GM18861 (cell line): ENCODE results near the gene DRGX.

ENCODE experiments used
- ATAC-seq: cut with Tn5 transposase; IDR thresholded peaks from one replicate; pipeline ENCODE4 v1.9.1; 2021; ENCODE audit not compliant: unreplicated experiment

DRGX gene

DNA sequence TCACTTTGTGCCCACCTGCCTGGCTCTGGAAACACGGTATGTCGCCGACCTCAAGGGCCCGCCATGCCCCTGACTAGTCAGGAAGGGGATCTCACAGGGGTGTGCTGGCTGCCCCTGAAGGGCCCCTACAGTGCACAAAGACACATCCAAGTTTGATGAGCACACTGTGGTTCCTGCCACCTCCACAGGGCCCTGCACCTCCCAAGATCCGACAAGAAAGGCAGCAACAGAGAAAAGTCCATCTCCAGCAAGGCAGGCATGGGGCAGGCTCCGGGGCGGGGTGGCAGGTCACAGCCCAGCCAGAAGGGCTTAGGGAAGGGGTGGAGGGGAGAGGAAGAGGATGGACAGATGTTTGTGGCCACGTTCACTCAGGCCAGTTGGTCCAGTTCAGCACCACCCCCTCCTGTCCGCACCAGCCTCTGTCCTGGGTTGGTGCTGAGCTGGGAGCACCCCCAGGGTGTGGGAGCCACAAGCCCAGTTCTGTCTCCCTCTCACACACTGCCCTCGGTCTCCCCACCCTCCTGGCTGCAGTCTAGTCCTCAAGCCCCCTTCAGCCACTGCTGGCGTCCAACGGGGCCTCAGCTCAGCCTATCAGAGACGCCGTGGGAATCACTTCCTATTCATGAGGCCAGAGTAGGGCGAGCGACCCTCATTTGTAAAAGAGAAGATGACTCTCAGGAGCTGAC, 11.5 kb downstream of the DRGX start:
- no peak for ATAC-seq

DNA sequence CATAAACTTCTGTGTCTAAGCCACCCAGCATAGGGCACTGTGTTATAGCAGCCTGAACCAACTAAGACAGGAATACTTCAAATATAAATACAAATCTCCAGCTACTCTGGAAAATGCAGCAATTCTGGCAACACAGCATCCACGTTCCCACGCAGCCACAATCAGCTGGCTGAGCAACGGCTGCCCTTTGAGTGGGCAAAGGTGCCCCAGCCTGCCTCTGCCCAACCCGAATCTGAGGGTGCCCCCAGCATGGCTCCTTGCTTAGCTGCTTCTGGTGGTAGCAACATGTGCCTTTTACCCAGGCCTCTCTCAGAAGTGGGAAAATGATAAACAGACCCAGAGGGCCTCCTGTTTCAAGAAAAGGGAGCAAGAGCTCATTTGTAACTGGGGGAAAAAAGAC, 12.0 kb downstream of the DRGX start:
- no peak for ATAC-seq

DNA sequence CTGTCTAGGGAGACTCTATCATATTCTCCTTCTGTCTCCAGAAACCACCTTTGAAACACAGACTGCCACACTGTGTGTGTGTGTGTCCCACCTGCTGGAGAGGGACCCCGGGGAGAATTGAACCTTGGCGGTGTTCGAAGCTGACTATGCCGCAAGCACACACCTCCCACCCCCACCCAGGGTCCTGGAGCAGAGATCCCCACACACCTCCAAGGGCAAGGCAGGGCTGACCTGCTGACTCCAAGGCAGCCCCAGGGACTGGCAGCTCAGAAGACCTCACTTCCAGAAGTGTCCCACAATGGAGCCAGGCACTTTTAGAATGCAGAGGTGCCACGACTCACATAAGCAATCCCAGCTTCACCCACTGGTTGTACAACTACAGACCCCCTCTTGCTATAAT, 13.1 kb downstream of the DRGX start:
- ATAC-seq, result no peak

DNA sequence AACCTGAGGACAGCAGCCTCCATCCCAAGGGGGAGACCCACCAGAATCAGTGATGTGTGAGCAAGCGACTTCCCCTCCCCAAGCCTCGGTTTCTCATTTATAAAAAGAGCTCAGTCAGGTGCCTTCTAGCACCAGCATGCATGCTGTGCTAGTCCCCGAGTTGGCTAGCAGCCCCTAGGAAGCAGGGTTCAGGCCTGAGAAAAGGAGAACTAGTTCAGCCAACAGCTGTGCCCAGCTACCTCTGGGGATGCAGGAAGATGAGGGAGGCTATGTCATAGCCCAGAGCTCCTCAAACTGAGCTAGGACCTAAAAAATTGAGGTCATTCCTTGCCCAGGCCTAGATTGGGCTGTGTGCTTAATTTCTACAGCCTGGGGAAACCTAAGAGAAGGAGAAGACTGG, 13.7 kb downstream of the DRGX start:
- no peak for ATAC-seq

DNA sequence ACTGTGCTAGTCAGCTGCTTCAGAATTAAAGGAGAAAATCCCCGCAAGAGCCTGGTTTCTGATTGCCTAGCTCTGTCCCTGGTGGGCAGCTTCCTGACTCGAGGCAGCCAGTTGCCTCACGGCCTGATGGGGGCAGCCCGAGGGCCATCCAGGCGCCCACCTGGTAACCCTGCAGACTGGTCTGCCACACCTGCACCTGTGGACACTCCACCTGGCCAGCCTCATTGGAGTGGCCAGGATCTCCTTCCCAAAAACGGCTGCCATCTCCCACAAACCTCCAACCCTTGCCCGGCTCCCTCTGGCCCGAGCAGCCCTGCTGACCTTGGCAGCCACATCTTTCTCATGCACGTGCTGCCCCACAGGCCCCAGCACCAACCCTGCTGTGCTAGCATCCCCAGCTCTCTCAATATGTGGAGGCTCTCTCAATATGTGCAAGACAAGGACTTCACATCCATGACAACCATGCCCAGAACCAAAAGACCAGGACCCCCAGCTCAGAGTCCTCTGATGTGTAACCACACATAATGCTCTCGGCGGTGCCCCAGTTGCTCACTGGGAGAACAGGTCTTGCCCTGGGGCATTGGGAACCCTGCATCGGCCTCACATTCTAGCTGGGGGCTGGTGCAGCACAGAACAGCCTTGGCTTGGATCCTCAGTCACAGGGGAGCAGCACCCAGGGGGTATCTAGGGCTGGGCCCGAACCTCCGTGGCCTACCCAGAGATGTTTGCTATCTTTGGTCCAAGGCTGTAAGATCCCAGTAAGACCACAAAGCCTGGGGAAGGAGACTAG, 14.6 kb downstream of the DRGX start:
- no peak for ATAC-seq

DNA sequence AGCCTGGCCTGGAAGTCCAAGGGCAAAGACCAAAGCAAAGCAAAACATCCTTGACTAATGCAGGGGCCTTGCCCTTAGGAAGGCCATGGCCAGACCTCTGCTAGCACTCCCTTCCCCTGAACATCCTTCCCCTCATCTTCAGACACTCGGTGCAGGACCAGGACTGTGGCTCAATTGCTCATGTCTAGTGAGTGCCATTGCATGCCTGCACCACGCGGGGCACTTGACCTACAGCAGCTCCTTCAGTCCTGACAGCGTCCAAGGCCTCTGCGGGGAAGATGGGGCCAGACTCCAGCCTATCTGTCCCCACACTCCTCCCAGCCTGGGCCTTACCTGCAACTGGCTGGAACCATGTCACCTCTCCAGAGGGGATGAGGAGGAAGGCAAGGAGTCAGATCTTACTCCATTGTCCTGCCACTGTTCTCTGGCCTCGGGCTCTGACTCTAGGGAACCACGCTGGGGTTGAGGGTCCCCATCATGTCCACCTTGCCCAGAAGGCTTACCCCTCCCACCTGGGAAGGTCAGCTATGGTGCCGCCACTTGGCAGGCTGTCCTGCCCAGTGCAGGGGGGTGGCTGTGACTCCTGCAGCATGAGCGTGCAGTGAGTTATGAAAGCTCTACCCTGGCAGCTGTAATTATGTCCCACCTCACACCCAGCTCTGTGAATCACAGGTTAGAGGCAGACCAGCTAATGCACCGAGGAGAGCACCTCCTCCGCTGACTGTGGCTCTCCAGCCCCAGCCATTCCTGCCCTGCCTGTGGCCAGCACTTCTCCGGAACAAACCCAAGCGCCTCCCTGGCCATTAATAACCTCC, 16.1 kb downstream of the DRGX start:
- no peak for ATAC-seq

DNA sequence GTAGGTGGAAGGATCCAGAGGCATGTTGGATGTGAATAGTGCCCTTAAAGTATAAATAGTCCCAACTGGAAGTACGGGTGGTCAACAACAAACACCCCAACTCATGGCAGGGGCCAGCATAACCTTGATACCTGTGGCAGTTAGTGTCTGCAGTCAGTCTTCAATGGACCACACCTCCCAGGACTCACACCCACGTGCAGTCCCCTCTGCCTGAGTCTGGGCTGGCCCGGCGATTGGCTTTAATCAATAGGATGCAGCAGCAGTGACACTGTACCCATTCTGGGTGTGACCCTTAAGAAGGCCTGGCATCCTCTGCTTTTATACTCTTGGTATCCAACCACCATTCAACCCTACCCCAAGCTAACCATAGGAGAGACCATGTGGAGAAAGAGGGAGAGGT, 18.6 kb downstream of the DRGX start:
- ATAC-seq, result no peak

DNA sequence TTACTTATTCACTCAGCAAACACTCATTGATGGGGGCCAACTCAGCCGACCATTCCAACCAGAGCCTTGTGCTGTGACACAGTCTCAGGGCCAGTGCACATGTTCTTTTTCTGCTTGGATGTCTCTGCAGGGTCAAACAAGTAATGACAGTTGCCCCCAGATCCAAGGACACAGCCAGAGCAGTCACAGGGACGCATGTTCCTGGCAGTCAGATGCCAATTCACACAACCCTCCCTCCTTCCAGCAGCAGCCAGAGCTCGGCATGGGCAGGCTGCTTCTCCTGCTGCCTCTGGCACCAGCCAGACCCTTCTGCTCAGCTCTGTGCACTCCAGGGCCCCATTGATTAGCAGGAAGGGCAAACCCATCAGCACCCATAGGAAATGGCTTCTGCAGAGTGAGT, 20.3 kb downstream of the DRGX start:
- ATAC-seq, result no peak

DNA sequence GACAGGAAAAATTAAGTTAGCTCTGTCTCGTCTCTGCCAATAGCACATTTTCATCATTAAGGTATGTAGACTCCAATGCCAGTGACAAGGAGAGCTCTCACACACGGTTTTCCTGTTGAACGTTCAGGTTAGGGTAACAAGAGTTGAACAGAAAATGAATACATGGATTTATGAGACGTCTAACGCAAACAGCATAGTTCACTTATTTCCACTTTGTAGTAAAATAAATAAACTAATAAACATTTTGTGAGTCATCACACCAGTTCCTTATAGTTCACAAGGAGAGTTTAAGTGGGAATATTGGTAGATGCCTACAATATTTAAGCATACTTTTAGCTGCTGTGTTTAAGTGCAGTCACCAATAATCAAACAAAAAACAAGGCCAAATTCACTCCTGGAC, 21.1 kb downstream of the DRGX start:
- ATAC-seq, result no peak

DNA sequence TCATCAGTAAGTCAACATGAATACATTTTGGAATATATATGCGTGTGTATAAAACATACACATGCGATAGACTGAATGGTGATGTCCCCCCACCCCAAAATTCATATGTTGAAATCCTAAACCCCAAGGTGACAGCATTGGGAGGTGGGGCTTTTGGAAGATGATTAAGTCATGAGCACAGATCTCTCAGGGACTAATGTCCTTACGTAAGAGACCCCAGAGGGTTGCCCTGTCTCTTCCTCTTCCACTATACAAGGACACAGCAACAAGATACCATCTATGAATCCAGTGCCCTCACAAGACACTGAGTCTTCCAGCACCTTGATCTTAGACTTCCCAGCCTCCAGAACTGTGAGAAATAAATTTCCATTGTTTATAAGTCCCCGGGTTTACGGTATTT, 22.5 kb downstream of the DRGX start:
- no peak for ATAC-seq

DNA sequence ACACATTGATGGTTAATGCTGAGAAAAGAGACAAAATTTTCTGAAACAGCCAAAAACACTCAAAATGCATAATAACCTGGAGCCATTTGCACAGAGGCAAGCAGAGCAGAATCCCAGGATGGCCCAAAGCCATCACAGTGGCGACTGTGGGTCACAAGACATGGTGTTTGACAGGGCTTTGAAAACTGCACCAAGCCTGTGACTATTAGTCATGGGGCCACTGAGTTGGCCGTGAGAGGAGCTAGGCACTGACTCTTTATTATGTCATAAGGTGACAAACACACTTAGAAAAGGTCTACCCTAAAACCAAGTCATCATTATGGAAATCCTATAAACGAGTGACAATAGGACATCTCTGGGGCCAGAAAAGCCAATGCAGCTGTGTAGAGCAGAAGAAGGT, 23.9 kb downstream of the DRGX start:
- no peak for ATAC-seq

DNA sequence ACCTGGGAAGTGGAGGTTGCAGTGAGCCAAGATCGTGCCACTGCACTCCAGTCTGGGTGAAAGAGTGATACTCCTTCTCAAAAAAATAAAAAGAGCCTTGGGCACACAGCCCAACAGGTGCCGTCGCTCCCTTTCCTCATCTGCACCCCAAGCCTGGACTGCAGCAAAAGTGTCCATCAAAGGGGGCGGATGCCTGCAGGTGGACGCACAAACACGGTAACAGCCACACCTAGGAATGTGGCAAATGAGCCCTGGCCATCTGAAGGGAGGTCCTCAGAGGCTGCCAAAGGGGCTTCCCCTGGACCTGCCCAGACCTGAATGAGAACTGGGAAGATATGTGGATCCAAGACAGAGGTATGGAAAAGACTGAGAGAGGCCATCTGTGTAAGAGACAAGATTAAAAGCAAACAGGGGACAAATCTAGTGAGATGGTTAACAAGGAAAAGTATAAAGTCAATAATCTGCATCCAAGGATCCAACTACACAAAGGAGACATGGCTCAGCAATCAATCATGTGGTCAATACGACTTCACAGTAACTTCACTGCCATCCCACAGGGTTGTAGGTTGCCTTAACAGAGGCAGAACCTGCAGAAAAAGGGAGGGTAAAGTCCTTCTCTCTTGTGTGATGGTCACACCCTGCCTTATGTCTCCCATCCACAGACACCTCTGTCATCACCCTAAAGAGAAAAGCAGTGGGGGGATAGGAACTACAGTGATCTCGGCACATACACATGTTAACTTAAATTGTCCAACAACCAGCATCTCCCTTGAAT, 25.4 kb downstream of the DRGX start:
- ATAC-seq, result no peak

DNA sequence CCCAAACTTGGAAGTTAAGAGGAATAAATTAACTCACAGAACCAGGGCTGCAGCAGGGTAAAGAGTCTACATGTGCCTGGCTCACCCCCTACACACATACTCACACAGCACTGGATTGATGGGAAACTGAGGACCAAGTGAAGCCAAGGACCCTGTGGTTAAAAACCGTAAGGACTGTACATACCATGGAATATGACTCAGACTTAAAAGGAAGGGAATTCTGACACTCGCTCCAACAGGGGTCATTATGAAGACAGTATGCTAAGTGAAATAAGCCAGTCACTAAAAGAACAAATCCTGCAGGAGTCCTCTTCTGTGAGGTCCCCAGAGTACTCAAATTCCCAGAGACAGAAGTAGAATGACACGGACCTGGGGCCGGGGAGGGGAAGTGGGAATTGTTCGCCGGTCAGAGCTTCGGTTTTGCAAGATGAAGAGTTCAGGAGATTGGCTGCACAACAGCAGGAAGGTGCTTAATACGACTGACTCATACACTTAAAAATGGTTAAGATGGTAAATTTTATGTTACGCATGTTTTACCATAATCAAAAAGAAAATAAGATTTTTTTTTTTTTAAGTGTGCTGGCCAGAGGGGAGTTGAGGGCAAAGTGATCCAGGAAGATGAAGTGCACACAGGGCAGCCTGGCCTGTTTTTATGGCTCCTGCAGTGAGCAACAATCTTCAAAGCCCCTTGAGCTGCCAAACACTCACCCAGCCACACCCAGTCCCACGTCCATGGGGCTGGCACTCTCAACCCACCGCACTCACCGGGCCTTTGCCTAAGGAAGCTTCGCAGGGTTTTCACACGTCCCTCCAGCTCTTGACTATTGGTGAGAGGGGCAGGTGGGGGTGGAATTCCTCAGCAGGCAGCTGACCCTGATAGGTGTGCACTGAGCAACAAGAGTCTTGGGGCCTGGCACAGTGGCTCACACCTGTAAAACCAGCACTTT, 26.4 kb downstream of the DRGX start:
- no peak for ATAC-seq

DNA sequence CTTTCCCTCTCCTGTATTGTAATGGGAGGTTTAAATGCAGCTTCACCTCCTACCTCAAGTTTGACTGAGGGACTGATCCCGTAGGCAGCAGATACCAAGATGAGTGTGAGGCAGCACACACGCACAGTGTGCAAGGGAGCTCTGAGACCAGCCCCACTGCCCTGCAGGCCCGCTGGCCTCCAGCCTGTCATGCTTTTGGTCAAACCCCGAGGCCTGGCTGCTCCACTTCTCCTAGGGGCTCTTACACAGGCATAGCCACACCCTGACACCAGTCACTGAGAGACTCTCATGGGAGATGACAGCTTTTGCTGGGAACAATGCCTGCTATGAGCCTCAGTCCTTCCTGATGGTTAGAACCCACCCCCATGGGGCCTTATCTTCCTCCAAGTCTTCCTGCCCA, 27.6 kb downstream of the DRGX start:
- ATAC-seq, result no peak

DNA sequence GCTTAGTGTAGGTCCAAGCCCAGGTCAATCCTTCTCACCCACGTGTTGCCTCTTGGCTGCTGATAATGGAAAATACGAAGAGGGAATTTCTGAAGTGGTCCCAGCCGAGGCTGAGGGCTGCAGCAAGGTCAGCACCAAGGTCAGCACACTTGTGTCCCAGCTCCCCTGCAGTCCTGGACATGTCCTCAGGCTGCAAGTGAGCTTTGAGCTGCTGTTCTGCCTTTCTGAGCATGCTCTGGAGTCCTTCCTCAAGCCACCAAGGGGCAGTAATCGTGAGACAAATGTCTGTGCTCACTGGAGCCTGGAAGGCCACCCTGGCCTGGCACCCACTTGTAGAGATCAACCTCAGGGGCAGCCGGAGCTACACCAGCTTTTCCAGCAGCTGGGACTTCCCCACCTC, 28.3 kb downstream of the DRGX start:
- ATAC-seq, result no peak

DNA sequence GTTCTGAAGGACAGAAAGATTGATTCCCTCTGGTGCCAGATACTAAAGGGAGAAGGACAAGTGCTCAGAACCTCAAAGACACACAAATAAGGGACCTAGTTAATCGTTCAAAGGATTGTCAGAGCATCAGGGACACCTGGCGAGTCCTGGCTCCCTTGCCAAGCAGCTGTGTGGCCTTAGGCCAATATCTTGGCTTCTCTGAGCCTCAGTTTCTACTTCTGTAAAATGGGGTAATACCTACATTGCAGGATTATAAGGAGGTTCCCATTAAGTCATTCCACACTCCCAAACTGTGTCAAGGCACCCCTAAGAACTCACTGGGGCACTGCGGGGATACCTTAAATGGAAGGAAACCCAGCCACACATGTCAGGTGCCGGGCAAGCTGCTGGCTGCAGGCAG, 29.4 kb downstream of the DRGX start:
- ATAC-seq, result no peak

DNA sequence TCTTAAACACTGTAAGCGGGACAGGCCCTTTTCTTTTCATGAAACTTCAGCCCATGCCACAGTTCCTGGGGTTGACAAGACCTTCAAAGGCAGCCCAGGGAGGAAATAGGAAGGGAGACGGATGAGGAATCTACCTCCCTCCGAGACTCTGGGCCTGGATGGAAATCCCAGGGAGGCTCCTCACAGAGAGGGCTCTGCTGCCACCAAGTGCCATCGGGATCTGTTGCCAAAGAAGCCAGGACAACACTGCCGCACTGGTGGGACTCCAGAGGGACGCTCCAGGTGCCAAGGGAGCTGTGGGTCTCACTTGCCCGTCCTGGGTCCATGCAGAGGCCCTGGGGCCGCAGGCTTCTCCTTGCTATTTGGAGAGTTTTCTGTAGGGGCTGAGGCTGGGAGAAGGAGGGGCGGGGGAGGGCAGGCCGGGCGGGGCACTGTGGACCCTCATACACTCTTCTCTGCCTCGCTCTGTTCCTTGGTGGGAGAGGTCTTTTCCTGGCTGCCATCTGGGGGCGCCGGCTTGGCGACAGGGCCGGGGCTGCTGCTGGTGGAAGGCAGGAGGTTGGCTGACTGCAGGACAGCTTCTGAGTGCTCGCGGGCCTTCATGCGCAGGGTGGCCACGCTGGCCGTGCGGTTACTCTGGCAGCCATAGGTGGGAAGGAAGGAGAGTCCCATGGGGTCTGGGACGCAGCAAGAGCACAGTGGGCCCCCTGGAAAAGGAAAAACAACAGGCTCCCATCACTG, 30.0 kb downstream of the DRGX start:
- no peak for ATAC-seq

DNA sequence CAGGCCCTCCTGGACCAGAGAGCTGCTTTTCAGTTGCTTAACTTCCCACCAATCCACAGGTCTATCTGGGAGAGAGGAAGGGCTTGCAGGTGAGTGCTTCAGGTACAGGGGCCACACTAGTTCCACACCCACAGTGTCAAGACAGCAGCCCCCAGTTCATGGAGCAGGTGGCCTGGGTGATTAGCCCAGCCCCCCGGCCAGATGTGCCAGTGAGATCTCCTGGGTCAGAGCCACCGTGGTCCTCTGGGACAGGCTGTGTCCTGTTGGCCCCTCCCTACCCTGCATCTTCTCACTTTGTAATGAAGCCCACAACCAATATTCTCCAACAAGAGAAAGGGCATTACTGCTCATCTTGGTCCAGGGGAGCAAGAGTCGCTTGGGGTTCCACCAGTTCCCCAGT, 30.6 kb downstream of the DRGX start:
- ATAC-seq, result no peak

DNA sequence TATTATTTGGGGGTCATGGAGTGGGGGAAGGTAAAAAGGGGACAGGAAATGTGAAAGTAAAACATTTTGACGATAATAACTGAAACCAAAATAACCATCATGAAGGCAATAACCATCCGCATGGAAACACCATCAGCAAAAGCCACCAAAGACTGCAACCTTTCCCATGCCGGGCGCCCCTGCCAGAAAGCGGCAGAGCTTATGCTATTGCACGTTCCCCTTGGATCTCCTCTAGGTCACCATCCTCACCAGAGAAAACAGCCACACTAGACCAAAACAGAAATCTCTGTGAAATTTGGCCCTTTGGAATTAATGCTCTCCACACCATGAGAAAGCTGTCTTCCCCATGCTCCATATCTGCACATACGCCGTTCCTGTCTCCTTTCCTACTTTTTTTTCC, 31.1 kb downstream of the DRGX start:
- ATAC-seq, result no peak
